Measurements from ENCODE around the gene AMPD1.

The AMPD1 gene

GRCh38 chr1:114696810-114697209, 1.5 kb upstream of the AMPD1 start:
- no peak for DNase-seq

GRCh38 chr1:114694540-114695310, 621 bp downstream of the AMPD1 start:
- no peak for DNase-seq

GRCh38 chr1:114692947-114693346, 2.4 kb downstream of the AMPD1 start:
- no peak for DNase-seq

GRCh38 chr1:114691061-114691460, 4.3 kb downstream of the AMPD1 start:
- no peak for DNase-seq

- DNase-seq, result no peak
Measured at GRCh38 chr1:114690148-114690547, 5.2 kb downstream of the AMPD1 start.

GRCh38 chr1:114688526-114688925, 6.8 kb downstream of the AMPD1 start:
- DNase-seq, result no peak

- no peak for DNase-seq
Measured at GRCh38 chr1:114685851-114686250, 9.5 kb downstream of the AMPD1 start.

GRCh38 chr1:114677691-114678090, 17.7 kb downstream of the AMPD1 start:
- DNase-seq, result no peak

- no peak for DNase-seq
Measured at GRCh38 chr1:114676115-114676514, 19.2 kb downstream of the AMPD1 start.

GRCh38 chr1:114671939-114672275, 23.4 kb downstream of the AMPD1 start:
- no peak for DNase-seq

- peak; percentile 9 for DNase-seq
Measured at GRCh38 chr1:114671011-114671938, 24.1 kb downstream of the AMPD1 start.

- DNase-seq, result peak; percentile 65
Measured at GRCh38 chr1:114670083-114671010, 25.0 kb downstream of the AMPD1 start.

- DNase-seq, result no peak
Measured at GRCh38 chr1:114669562-114670082, 25.7 kb downstream of the AMPD1 start, which contains the start of gene DENND2C. Gene DENND2C (minus strand): TSS chr1:114670049. CDS start chr1:114625984, 44,065 bp downstream.

GRCh38 chr1:114668784-114669561, 26.4 kb downstream of the AMPD1 start:
- DNase-seq, result no peak

- no peak for DNase-seq
Measured at GRCh38 chr1:114668373-114668772, 27.0 kb downstream of the AMPD1 start.

- no peak for DNase-seq
Measured at GRCh38 chr1:114666954-114667353, 28.4 kb downstream of the AMPD1 start.

- DNase-seq, result no peak
Measured at GRCh38 chr1:114660238-114660637, 35.1 kb downstream of the AMPD1 start.

- DNase-seq, result no peak
Measured at GRCh38 chr1:114651893-114652292, 43.5 kb downstream of the AMPD1 start.

GRCh38 chr1:114648503-114648902, 46.8 kb downstream of the AMPD1 start:
- DNase-seq, result no peak

GRCh38 chr1:114641377-114641776, 54.0 kb downstream of the AMPD1 start:
- no peak for DNase-seq

- DNase-seq, result no peak
Measured at GRCh38 chr1:114638910-114639309, 56.4 kb downstream of the AMPD1 start.

GRCh38 chr1:114632427-114632826, 62.9 kb downstream of the AMPD1 start:
- DNase-seq, result no peak

Measured in MV-4-11 (cell line).